Uterus (tissue), 2 donors: Measurements from ENCODE around the gene ETHE1.

Experiments
- POLR2A ChIP-seq, 2 donors: fragments of 450-650 bp; IDR thresholded peaks; one replicate each; pipeline ENCODE4 v1.6.1; 2016; ENCODE audit warnings: antibody characterized with exemption in 2 of 2, mild to moderate bottlenecking in 1 of 2, moderate library complexity in 1 of 2
- TF ChIP-seq, protein P1 (sequence below), 4 experiments: fragments of 200-600 bp in 2 of 4; fragments of 450-650 bp in 2 of 4; sonication (generic) in 2 of 4; IDR thresholded peaks; one replicate each; pipeline ENCODE4 v1.5.1; 2016 to 2019; ENCODE audit warnings: antibody characterized with exemption in 4 of 4, mild to moderate bottlenecking in 2 of 4, moderate library complexity in 1 of 4

- TF ChIP-seq, protein P1, sequence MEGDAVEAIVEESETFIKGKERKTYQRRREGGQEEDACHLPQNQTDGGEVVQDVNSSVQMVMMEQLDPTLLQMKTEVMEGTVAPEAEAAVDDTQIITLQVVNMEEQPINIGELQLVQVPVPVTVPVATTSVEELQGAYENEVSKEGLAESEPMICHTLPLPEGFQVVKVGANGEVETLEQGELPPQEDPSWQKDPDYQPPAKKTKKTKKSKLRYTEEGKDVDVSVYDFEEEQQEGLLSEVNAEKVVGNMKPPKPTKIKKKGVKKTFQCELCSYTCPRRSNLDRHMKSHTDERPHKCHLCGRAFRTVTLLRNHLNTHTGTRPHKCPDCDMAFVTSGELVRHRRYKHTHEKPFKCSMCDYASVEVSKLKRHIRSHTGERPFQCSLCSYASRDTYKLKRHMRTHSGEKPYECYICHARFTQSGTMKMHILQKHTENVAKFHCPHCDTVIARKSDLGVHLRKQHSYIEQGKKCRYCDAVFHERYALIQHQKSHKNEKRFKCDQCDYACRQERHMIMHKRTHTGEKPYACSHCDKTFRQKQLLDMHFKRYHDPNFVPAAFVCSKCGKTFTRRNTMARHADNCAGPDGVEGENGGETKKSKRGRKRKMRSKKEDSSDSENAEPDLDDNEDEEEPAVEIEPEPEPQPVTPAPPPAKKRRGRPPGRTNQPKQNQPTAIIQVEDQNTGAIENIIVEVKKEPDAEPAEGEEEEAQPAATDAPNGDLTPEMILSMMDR (IDR thresholded peaks at IDR 0.05), result no peak
- TF ChIP-seq POLR2A (IDR thresholded peaks at IDR 0.05), result no peak
These were observed 61.4 kb downstream of the ETHE1 start, which contains the start of gene LYPD3 for GRCh38 chr19:43465468-43466120.
